GM18870 (cell line): ENCODE data around the gene DCST1.

Experiments
- ATAC-seq: cut with Tn5 transposase; IDR thresholded peaks from one replicate; pipeline ENCODE4 v1.9.1; 2021; ENCODE audit warnings: moderate library complexity; ENCODE audit not compliant: unreplicated experiment

Gene DCST1

DNA sequence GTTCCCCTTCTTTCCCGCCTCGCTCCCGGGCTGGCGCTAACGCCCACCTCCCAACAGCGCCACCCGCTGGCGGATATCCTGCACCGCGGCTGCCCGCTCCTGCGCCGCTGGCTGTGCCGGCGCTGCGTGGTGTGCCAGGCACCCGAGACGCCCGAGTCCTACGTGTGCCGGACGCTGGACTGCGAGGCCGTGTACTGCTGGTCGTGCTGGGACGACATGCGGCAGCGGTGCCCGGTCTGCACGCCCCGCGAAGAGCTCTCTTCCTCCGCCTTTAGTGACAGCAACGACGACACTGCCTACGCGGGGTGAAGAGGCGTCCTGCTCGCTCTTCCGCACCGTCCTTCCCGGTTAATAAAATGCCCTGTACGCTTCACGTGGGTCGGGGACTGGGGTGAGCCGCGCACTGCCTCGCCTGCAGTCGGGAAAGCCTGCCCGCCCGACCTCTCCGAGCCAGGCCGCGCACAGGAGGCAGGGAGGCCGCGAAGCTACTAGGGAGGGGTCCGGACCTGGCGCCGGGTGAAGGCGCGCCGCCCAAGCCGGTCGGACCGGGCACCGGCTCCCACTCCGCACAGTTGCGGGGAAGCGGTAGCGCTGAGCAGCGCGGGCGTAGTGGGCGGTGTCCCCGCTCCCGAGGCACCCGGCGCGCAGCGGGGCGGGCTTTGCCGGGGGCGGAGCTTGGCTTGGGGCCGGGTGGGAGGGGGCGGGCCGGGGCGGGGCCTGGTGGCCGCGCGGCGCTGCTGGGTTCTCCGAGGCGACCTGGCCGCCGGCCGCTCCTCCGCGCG is 17.1 kb downstream of the DCST1 start, which contains the start of gene ADAM15:
TSS of gene ADAM15 (plus strand) at position 757 of the 782 bp plus-strand sequence. CDS start 71 bp downstream, outside the sequence.
- ATAC-seq: no peak

DNA sequence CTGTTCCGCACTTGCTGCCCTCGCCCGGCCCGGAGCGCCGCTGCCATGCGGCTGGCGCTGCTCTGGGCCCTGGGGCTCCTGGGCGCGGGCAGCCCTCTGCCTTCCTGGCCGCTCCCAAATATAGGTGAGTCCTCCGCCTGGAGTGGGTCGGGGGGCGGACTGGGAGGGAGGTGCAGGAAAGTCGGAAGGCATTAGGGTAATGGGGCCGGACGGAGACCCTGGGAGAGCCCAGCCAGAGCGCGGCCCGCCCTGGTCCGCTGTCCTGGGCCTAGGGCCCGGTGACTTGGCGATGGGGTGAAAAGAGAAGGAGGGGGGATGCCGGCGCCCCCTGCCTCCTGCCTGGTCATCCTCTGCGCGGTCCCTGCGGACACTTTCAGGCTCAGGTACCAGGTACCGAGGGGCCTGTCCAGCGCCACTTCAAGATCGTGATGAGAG is 17.7 kb downstream of the DCST1 start:
- no peak for ATAC-seq

DNA sequence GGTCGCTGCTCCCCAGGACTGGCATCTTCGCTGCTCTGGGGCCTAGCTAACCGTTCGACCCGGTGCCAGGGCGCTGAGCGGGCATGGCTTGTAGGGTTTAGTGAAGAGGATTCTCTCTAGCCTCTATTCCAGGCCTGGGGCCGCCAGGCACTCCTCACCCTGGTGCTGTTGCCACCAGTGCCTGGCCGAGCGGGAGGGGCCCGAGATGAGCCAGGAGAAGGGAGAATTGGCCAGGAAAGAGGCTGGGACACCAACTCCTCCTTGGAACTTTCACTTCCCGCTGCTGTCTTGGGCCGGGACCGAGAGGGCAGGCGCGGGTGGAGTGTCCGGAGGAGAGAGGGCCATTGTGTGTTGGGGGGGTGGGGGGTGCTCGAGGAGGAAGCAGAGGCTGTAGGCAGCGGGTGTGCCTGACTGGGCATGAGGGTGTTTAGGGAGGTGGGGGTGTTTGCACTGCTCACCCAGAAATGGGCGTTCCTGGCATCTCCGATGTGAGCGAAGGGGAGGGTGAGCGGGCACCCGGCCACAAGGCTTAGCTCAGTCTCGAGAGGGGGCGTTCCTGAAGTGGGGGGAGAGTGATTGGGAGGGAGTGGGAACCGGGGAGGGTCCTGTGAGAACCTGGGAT is 18.3 kb downstream of the DCST1 start:
- no peak for ATAC-seq

DNA sequence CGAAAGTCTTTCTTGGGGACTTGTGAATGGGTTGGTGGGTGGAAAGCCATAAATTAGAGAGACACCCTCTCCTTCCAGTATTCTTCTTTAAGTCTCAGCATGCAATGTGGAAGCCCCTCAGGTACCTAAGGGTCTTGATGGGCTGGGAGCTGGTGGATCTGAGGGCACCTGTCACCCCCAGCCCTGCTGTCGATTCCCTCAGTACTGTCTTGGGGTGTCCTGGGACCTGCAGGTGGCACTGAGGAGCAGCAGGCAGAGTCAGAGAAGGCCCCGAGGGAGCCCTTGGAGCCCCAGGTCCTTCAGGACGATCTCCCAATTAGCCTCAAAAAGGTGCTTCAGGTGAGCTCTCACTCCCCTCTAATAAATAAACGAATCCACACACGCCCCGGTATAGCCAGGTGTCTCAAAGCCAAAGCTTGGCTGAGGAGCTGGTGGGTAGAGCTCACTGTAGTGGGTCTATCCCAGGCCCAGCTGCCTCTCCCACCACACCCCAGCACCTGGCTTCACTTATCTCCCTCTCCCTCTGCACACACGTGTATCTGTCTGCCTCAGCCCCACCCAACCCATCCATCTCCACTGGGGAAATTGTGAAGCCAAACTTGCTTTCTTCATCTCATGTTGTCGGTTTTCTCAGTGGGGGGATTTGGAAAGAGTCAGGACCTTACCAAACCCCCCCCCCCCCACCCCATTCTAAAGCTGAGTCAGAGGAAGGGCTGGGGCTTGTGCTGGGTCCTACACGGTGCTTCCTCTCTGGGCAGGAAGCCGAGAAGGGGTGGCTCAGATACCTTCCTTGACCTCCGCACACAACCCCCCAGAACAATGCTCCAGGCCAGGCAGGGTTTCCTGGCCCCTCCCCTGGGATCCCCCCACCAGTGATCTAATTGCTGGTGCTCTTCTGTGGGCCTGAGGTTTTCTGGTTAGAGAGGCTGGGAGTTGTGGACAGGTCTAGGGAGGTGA is 19.1 kb downstream of the DCST1 start:
- no peak for ATAC-seq

DNA sequence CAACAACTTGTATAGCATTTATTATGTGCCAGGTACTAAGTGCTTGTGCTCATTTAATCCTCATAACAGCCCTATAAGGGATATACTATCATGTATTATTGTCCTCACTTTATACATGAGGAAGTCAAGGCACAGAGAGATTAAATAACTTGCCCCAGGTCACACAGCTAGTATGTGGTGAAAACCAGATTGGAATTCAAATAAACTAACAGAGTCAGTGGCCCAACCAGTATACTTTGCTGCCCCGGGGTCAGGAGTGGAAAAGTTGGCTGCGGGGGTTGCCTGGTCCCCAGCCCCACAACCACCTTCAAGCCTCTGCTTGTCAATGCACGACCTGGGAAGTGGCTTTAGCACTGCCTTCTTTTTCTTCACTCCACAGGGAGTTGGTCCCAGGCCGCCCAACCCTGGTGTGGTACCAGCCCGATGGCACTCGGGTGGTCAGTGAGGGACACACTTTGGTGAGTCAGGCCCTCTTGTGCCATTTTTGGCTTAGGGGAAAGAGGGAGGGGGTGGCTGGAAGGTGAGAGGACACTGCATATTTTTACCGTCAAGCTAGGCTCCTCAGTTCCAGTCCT is 20.0 kb downstream of the DCST1 start:
- ATAC-seq: no peak

DNA sequence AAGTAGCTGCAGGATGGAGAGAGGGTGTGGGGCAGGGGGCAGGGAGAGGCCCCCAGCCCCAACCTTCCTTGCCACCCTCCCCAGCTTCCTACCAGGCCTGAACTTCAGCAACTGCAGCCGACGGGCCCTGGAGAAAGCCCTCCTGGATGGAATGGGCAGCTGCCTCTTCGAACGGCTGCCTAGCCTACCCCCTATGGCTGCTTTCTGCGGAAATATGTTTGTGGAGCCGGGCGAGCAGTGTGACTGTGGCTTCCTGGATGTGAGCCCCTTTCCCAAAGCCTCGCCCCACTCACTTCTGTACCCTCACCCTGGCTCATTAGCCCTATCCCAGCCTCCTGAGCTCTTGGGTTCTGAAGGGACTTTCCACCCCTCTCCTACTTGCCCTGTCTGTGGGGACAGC is 23.5 kb downstream of the DCST1 start:
- no peak for ATAC-seq

DNA sequence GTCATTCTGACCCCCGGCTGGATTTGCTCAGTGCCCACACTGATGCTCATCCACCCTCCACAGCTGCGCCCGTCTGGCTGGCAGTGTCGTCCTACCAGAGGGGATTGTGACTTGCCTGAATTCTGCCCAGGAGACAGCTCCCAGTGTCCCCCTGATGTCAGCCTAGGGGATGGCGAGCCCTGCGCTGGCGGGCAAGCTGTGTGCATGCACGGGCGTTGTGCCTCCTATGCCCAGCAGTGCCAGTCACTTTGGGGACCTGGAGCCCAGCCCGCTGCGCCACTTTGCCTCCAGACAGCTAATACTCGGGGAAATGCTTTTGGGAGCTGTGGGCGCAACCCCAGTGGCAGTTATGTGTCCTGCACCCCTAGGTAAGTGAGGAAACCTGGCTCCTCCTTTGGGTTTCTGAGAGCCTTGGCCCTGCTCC is 24.2 kb downstream of the DCST1 start:
- ATAC-seq: no peak

DNA sequence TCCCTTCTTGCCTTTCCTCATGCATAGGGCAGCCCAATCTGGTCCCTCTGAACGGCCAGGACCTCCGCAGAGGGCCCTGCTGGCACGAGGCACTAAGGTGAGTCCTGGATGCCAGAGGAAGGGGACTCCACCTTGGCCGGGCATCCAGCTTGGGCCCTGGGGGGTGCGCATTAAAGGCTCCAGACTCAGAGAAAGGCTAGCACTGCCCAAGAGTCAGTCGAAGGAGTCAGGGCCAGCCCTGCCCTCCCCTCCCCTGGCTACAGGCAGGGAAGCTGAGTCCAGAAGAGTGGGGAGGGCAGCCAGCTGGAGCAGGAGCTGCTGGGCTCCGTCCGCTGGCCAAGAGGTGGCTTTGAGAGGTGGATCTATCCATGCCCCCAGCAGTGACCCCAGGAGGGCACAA is 27.1 kb downstream of the DCST1 start:
- ATAC-seq: no peak

DNA sequence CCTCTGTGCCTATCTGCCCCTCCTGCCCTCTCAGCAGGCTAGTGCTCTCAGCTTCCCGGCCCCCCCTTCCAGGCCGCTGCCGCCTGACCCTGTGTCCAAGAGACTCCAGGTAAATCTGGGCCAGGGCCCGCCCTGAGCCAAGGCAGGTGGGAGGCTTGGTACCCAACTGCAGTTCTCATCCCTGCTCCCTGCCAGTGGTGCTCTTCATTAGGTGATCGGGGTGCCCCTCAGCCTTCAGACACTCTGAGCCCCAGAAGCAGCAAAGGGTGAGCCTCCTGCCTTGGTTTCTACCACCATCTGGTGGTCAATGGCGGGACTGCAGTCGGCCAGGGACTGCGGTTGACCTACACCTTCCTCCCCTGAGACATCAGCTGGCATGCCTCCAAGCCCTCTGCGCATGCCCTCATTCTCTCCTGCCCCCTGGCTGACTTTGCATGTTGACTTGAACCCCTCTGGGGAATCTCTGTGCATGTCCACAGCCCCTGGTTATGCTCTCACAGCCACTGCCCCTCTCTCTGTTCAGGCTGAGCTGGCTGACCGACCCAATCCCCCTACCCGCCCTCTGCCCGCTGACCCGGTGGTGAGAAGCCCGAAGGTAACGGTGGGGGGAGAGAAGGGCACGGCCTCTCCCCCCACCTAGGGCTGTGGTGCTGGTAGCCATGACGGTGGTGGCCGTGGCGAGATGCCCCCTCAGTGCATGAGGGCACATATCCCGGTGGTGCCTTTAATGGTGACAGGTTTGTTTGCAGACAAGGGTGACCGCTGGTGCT is 27.9 kb downstream of the DCST1 start:
- ATAC-seq: no peak

DNA sequence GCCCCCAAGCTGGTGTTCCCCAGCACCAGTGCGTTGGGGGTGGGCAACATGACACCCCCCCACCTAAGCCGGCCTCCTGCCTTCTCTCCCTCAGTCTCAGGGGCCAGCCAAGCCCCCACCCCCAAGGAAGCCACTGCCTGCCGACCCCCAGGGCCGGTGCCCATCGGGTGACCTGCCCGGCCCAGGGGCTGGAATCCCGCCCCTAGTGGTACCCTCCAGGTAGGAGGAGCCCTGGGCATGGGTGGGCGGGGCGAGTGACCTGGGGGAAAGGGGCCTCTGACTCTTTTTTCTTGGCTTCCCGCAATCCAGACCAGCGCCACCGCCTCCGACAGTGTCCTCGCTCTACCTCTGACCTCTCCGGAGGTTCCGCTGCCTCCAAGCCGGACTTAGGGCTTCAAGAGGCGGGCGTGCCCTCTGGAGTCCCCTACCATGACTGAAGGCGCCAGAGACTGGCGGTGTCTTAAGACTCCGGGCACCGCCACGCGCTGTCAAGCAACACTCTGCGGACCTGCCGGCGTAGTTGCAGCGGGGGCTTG is 28.6 kb downstream of the DCST1 start:
- no peak for ATAC-seq

DNA sequence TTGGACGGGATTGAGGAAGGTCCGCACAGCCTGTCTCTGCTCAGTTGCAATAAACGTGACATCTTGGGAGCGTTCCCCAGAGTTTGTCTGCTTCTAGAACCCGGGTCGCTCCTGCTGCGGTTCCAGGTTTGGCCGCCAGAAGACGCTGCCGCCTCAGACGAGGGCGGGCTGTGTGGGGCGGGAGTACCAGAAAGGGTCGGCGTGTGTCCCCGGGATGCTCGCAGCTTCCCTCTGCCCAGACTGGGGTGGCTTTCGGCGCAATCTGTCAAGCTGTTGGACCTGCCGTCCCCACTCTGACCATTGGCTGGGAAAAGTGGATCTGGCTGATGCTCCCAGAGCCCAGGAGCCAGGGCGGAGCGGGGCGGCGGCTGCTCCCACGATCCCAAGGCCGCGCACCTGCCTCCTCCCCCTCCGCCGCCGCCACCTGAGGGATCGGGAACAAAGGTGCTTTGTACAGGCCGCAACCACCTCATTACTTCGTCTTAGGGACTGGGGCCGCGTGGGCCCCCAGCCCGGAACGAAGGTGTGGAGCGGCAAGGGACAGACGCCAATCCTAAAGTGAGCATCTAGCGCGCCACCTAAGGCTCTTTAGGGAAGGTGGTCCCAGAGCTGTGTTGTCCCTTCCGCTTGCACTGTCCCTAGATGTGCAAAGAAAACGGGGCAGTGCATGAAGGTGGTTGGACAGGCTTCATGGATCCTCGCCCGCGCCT is 29.2 kb downstream of the DCST1 start:
- ATAC-seq: no peak

DNA sequence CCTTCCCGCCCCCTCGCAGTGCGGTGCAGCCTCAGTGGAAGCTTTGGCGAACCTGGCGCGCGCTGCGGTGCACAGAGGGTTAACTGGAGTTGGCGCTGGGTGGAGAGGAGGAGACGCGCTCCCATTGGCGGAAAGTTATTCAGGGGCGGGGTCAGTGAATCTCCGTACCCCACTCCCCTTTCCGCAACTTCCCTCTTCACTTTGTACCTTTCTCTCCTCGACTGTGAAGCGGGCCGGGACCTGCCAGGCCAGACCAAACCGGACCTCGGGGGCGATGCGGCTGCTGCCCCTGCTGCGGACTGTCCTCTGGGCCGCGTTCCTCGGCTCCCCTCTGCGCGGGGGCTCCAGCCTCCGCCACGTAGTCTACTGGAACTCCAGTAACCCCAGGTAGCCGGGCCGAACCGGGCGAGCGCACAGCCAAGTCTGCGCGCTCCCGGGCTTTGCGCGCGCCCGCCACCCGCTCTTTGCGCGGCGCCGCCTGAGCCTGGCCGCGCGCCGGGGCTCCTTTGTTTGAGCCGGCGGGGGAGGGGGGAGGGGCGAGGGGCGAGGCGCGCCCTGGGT is 30.0 kb downstream of the DCST1 start, which contains the start of gene EFNA4:
TSS of gene EFNA4 (plus strand) at position 191 of the 561 bp plus-strand sequence. CDS start at position 275, 84 bp downstream.
- ATAC-seq: peak; percentile 56

DNA sequence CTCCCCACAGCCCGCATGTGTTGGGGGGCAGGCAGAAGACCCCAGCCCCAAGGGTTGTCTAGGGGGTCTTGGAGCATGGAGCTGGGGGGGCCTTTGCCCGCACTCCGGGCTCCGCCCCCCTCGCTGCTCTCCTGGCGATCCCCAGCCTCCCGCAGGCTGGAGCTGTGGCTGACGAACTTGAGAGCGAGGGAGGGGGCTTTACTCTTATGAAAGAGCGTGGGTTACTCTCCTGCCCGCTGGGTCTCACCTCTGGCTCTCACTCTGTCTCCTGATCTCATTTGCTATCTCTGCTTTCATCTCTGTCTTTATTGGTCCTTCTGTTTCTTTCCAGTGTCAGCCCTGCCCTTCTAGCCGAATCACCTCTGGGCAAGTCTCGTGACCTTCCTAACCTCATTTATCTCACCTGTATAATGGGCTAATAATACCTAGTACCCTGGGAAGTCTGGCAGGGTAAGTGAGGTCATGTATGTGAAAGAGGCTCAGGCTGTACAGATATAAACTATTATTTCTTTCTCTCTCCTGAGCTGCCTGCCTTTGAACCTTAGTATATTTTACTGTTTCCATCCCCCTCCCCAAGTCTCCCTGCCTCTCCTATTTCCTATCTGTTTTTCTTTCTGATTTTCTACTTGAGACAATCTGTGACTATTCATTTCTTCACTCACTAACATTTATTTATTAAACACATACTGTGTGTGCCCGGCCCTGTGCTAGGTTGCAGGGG is 30.6 kb downstream of the DCST1 start:
- no peak for ATAC-seq

DNA sequence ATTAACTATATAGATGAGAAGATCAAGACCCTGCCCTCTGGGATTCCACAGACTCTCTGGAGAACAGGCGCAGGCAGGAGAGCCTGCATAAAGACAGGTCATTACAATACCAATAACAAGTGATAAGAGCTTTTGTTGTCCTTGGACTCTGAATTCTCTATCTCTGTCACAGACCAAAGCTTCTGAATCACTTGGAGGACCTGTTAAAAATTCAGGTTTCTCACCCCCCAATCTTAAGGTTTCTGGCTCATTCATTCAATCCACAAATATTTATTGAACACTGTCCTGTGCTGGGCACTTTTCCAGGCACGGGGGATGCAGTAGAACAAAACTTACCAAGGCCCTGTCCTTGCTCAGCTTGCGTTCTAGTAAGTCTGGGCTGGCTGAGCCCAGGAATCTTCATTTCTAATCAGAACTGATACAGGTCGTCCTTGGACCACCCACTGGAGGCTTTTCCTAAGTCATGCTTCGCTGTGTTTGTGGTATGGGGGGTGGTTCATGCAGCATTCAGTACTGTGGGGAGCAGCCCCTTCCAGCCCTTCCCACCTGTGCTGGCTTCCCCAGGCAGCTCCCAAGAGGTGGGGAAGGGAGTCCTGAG is 31.3 kb downstream of the DCST1 start:
- ATAC-seq: no peak

DNA sequence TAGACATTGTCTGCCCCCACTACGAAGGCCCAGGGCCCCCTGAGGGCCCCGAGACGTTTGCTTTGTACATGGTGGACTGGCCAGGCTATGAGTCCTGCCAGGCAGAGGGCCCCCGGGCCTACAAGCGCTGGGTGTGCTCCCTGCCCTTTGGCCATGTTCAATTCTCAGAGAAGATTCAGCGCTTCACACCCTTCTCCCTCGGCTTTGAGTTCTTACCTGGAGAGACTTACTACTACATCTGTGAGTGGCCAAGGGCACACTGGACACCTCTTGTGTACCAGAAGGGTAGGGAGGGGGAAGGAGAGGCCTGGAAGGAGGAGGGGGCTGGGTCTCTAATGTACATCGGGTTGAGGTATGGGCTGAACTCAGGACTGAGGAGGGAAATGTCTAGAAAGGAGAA is 33.2 kb downstream of the DCST1 start:
- ATAC-seq: no peak

DNA sequence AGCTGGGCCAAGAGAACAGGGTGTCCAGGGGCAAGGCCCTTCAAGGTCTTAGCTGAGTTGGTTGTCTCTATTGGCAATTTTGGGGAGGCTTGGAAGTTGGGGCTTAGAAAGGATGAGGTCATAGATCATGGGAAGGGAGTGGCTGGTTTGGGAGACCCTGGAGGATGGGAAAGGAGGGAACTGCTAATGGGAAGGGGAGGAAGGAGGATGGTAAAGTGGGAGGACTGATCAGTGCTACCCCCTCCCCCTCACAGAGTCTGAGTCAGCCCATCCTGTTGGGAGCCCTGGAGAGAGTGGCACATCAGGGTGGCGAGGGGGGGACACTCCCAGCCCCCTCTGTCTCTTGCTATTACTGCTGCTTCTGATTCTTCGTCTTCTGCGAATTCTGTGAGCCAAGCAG is 35.0 kb downstream of the DCST1 start:
- no peak for ATAC-seq

DNA sequence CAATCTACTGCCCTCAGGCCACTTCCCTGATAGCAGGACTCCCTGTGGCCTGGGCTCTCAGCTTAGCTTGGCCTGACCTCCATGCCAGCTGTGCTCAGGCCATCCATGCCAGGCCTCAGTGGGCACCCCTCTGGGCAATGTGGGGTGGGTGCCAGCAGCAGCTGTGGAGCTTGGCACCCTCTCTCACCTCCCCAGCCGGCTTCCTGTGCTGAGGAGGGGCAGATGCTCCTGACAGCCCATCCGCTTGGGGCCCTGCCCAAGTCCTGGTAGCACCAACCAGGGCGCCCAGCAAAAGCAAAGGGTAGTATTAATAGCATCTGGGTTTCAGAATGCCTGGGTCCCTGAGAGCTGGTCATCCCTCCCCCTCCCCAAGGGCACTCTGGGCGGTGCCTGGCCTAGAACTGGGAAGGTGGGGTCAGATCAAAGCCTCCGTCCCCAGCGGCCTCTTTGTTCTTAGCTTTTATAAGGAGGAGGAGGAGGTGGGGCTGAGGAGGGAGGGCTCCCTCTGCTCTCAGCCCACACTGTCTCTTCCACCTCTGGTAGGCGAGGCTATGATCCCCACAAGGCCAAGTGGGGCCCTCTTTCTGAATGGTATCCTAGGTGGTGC is 36.0 kb downstream of the DCST1 start:
- no peak for ATAC-seq
